WTC11 (cell line): Measurements from ENCODE around the gene VAC14.

Experiments
- CREM ChIP-seq: sonication (generic); formaldehyde crosslinking; IDR thresholded peaks from 2 replicates; pipeline ENCODE4 v1.8.1; 2022; ENCODE audit warnings: mild to moderate bottlenecking, missing genetic modification reagents, moderate library complexity
- CTCF ChIP-seq: fragments of 200-600 bp; IDR thresholded peaks from 2 replicates; pipeline ENCODE4 v1.8.0; 2022; ENCODE audit warnings: antibody characterized with exemption
- ESRRA ChIP-seq: sonication (generic); formaldehyde crosslinking; IDR thresholded peaks from 2 replicates; pipeline ENCODE4 v1.8.1; 2022; ENCODE audit warnings: mild to moderate bottlenecking, missing genetic modification reagents, borderline replicate concordance
- JUN ChIP-seq: sonication (generic); formaldehyde crosslinking; IDR thresholded peaks from 2 replicates; pipeline ENCODE4 v1.8.0; 2023; ENCODE audit warnings: mild to moderate bottlenecking, missing genetic modification reagents
- MAX ChIP-seq: sonication (generic); formaldehyde crosslinking; IDR thresholded peaks from 2 replicates; pipeline ENCODE4 v1.8.0; 2022; ENCODE audit warnings: mild to moderate bottlenecking, missing genetic modification reagents
- NR2C2 ChIP-seq: sonication (generic); formaldehyde crosslinking; IDR thresholded peaks from 2 replicates; pipeline ENCODE4 v1.8.0; 2022; ENCODE audit warnings: mild to moderate bottlenecking, missing genetic modification reagents
- PREB ChIP-seq: sonication (generic); formaldehyde crosslinking; IDR thresholded peaks from 2 replicates; pipeline ENCODE4 v1.8.1; 2022; ENCODE audit warnings: mild to moderate bottlenecking, missing genetic modification reagents, moderate library complexity, borderline replicate concordance
- STAT6 ChIP-seq: sonication (generic); formaldehyde crosslinking; conservative IDR thresholded peaks from 2 replicates; pipeline ENCODE4 v1.8.1; 2023; ENCODE audit warnings: mild to moderate bottlenecking, low read depth, missing genetic modification reagents, moderate library complexity

GRCh38 chr16:70696952-70697593 lies 103.9 kb downstream of the VAC14 start:
- TF ChIP-seq CTCF (no peak), MAX (CRISPR knock-in tag) (no peak), JUN (CRISPR knock-in tag) (no peak), NR2C2 (CRISPR knock-in tag) (no peak), STAT6 (no peak), PREB (no peak), ESRRA (CRISPR knock-in tag) (no peak), CREM (CRISPR knock-in tag) (no peak)
